Astrocyte (in vitro differentiated cells and primary cell): ENCODE results near the gene POC1B.

ENCODE experiments used
- CTCF ChIP-seq: IDR thresholded peaks from 2 replicates; pipeline ENCODE4 v1.5.1; 2011; ENCODE audit warnings: low read depth, mild to moderate bottlenecking, inconsistent platforms, low read length, moderate library complexity; ENCODE audit not compliant: insufficient read depth
- EZH2 ChIP-seq: IDR thresholded peaks from 2 replicates; pipeline ENCODE4 v1.6.1; 2012; ENCODE audit warnings: mild to moderate bottlenecking, low read length, inconsistent platforms; ENCODE audit not compliant: insufficient read depth

- TF ChIP-seq EZH2 (no peak), CTCF (no peak)
These were observed 64.7 kb downstream of the POC1B start for GRCh38 chr12:89461190-89461589.
